ENCODE data around the gene GABRA5.

DNA sequence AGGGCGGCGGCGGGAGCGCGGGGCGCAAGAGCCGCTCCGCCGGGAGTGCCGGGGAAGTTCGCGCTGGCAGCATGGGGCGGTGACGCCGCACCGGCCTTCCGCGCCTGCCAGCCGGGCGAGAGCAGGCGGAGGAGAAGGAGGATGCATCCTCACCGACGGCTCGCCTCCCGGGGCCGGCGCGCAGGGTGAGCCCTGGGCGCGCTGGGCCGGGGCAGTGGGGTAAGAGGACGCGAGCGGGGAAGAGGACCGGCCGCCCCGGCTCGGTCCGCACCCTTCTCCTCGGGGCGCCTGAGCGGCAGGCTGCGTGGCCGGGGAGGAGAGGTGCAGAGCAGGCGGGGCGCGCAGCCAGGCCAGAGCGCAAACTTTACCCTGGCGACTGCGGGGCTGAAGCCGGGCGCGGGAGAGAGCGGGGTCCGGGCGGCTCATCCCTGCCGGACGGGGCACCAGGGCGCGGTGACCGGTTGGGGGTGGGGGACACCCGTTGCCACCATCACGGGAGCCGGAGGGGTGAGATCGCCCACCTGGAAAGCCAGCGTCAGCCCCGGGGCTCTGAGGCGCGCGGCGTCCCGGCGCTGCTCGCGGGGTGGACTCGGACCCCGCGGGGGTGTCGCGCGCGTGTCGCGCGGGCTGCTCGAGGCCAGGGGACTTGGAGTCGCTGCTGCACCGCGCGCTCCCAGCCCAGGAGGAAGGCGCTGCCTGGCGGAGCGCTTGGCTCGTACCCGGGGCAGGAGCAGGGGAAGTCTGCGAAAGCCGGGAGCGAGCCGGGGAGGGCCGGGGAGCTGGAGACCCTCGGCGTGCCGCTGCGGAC, 542 bp downstream of the GABRA5 start:
- TF ChIP-seq MXI1 (conservative IDR thresholded peaks at IDR 0.05; ENCODE audit: poor library complexity, severe bottlenecking) (peak; percentile 26), TAF1 (IDR thresholded peaks at IDR 0.05; ENCODE audit: low read depth) (no peak)

Data from neural cell (in vitro differentiated cells).